Mesangial cell (primary cell): ENCODE measurements around the gene SYTL5. TPM values are rescaled to one million over a fixed set of nuclear protein-coding genes. Genes with fewer than 3 reads are reported as not detected.

Source experiments
- total RNA-seq: library from RNA; depleted of rRNA; stranded (reverse); fragments of >200 nt; gene quantifications from 2 replicates; pipeline ENCODE4 v1.2.3, GENCODE V29; 2015

Gene SYTL5
- total RNA-seq = 0.13 and 0.16 TPM in 2 replicates

GRCh38 chrX:38006291-38006690, at the start of gene SYTL5:
Gene SYTL5, plus strand, starts transcription at chrX:38006553. Its CDS starts 27,337 bp downstream, at chrX:38033890.

Other genes starting within 250 kb of the SYTL5 start
- not detected in 2 replicates for gene CYBB, start 226.5 kb upstream of the SYTL5 start, total RNA-seq
- gene DYNLT3, start 159.0 kb upstream of the SYTL5 start, total RNA-seq = 12.0 and 18.9 TPM in 2 replicates
- gene SRPX, start 214.3 kb downstream of the SYTL5 start, total RNA-seq = 12.4 and 30.1 TPM in 2 replicates